Measurements from ENCODE around the gene LAP3.
A peak's percentile ranks its signal among the peaks of the same experiment; 100 is the strongest.

The LAP3 gene

DNA sequence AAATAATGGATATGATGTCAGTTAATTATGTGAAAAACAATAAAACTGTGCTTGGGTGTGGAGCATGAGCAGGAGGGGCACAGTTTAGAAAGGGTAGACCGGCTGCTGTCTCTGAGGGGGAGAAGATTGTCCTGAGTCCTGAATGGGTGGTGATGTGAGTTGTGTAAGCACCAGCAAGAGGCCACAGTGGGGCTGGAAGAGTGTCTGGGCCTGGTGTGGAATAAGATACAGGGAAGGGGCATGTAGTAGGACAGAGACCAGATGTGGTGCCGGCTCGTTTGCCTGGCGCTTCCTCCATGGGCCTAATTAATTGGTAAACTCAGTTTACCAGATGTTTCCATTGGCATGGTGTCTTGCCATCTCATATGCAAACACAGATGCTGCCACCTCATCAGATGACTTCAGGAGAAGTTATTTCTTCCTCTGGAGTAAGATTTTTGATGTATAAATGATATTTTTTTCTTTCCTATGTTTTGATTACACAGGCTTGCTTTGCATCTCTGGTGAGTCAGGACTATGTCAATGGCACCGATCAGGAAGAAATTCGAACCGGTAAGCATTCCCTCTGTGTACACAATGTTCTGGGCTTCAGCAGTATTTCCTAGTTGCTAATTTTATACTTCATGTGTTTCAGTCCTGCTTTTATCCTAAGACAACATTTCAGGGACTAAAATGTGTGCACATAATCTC, 42.6 kb downstream of the LAP3 start:
- peak; percentile 19 for DNase-seq (ENCODE audit: low read depth)

DNA sequence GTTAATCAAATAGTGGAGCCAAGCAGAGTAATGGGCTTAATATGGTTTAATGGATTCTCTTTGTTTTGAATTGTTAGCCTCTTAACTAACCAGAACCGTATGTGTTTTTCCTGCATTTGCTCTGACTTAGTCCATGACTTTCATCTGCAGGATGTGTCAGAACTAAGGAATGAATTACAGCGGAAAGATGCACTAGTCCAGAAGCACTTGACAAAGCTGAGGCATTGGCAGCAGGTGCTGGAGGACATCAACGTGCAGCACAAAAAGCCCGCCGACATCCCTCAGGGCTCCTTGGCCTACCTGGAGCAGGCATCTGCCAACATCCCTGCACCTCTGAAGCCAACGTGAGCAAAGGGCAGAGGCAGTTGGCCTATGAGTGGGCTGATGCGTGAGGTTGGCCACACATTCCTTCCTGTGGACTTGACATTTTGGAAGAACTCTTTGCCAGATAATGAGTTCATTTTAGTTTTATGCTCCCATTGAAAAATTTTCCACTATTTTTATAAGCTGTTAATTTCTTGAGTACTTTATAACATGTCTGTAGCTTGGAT, 46.5 kb downstream of the LAP3 start:
- DNase-seq (ENCODE audit: low read depth) = no peak

DNA sequence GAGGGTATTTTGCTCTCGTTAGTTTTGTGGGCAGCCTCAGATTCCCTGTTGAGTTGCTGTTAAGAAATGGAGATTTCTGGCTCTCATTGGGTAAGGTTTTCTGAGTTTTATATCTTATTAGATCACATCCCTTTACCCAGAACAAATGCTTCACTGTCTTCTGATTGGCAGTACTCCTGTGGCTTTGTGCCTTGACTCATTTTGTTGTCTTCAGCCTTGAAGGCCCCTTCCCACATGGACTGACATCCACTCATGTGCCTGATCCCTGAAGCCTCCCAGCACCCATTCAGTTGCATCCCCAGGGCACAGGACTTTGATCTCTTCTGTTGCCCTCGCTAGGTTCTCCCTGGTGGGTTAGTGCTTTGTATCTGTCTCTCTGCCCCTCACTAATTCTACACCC, 47.8 kb downstream of the LAP3 start:
- DNase-seq (ENCODE audit: low read depth) = no peak

DNA sequence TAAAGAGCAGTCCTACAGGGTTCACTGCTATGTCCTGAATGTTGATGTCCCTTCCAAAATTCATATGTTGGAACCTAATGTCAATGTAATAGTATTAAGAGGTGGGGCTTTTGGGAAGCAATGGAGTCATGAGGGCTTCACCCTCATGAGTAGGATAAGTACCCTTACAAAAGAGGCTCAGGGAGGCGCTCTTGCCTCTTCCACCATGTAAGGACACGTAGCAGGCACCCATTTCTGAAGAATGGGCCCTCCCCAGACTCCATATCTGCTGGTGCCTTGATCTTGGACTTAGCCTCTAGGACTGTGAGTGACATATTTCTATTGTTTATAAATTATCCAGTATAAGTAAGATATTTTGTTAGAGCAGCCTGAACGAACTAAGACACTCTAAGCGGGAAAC, 53.2 kb downstream of the LAP3 start:
- DNase-seq (ENCODE audit: low read depth) = no peak

DNA sequence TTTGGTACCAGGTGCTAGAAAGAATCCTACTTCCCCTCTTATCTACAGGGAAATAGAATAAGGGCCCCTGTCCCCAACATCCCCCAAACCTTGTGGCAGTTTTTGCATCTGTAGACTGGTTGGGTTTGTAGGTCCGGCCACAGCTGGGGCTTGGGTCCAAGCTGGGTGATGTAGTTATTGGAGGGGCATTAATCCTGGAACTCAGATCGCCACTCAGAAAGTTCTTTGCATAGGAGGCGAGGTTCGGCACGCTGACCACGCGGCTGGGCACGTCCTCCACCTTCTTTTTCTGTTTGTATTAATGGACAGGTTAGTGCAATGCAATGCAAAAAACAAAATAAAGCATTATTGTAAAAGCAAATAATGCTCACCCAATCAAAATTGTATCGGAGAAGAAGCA, 56.6 kb downstream of the LAP3 start:
- no peak for DNase-seq (ENCODE audit: low read depth)

DNA sequence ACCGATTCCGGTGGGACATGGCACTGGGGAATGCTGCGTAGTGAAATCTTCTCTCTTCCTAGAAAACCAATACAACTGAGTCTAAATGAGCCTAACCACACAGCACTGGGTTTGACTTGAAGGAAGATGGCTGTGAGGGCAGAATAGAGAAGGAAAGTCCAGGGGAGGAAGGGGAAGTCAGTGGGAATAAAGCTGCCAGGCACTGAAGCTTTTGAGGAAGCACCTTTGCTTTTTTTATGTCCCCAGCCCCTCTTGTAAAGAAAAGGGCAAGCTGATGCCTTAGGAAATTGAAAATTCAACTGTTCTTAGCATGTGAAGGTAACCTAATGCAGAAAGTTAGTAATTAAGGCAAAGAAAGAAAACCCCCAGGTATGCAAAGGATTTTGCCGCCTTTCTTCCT, 58.1 kb downstream of the LAP3 start:
- DNase-seq (ENCODE audit: low read depth) = no peak

DNA sequence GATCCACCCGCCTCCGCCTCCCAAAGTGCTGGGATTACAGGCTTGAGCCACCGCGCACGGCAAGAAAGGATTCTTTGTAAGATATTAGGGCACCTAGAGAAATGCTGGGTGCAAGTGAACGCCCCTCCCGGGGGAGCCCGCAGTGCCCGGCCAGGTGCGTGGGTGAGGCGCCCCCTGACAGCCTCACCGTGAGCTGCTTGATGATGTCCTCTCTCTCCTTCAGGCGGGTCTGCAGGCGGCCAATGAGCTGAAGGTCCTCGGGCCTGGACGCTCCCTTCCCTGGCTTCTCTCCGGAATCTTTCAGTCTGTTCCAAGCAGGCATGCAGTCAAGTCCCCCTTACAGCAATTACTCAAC, 59.3 kb downstream of the LAP3 start:
- DNase-seq (ENCODE audit: low read depth) = no peak

DNA sequence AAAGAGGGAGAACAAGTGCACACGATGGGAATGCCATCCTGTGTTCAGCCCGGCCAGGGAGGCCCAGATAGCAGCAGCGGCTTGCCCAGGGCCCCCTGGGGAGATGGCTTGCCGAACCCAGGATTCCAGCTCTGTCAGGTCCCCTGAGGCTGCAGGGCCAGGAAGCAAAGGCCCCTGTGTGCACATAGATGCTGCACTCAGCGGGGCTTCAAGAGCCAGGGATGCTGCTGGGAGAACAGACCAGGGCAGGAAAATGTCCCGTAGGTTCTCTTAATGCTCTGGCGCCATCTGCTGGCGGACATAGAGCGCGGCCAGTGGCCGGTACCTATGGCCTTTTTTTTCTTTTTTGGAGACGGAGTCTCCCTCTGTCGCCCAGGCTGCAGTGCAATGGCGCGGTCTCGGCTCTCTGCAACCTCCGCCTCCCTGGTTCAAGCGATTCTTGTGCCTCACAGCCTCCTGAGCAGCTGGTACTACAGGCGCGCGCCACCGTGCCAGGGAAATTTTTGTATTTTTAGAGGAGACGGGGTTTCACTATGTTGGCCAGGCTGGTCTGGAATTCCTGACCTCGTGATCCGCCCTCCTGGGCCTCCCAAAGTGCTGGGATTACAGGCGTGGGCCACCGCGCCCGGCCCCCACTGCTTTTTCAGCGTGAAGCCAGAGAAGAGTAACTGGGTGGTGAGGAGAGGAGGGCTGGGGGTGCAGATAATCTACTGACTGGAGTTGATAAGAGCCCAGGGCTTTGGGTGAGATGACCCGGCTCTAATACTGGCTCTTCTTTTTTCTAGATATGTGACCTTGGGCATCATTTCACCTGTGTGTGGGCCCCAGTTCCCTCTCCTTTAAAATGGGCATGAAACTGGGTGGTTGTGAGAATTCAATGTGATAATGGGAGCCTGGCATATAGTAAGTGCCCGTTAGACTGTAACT, 60.0 kb downstream of the LAP3 start:
- DNase-seq (ENCODE audit: low read depth) = peak; percentile 44

DNA sequence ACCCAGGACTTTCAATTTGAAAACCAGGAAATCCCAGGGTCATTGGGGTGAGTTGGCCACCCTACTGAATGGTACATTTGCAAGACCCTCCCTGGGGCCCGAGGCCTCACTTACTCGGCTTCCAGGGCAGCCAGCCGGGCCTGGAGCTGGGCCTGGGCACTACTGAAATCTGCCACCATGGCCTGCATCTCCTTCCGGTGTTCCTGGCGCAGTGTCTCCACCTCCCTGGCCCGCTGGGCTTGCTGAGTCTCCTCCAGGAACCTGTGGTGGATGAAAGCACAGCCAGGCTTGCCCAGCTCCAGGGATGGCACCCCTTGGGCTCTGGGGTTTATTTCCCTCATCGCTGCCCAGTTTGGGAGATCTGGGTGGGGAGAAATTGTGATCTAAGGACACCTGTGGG, 62.1 kb downstream of the LAP3 start:
- no peak for DNase-seq (ENCODE audit: low read depth)

DNA sequence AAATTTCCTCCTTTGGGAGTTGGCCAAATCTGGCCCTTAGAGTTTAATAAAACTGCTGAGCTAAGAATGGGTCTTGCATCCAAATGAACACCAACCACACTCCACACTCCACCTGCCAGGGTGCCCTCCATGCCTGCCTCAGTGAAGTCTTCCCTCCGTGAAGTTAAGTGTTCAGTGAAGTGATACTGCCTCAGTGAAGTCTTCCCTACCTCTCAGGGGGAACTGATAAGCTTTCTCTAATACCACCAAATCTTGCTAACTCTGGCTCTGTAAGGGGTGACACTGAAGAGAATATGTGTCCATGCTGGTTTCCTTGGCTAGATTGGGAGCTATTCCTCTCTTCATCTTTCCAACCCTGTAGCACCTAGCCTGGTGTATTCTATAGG, 65.4 kb downstream of the LAP3 start:
- no peak for DNase-seq (ENCODE audit: low read depth)

DNA sequence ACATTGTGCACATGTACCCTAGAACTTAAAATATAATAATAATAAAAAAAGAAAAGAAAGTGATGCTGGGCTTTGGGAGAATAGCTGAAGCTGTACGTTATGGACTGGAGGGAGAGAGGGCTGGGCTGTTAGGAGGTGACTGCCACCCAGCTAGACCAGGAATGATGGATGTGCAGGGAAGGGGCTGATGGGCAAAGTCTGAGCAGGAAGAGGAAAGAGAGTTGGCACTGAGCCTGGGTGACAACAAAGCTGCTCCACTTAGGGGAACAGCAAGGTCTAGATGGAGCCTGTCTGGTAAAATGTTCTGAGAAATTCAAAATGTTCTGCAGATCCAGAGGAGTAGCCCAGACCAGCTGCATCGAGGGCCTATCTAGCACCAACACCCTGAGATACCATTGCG, 69.7 kb downstream of the LAP3 start:
- no peak for DNase-seq (ENCODE audit: low read depth)

DNA sequence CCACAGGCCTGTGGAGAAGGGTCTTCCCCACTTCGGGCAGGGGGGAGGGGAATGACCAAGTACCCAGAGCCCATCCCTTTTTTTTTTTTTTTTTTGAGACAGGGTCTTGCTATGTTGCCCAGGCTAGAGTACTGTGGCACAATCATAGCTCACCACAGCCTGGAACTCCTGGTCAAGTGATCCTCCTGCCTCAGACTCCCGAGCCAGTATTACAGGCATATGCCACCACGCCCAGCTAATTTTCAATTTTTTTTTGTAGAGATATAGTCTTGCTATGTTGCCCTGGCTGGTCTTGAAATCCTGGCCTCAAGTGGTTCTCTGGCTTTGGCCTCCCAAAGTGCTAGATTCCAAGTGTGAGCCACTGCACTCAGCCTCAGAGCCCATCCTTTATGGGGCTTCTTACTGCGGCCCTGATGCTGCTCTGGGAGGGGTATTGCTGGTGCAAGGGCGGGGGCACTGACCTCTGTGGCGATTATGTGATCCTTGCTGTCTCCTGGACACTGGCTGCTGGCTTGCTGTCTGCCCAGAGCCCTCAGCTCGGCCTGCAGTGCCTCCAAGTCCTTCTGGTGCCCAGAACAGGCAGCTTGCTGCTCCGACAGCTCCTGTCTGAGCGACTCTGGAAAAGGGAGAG, 70.3 kb downstream of the LAP3 start:
- DNase-seq (ENCODE audit: low read depth) = no peak

DNA sequence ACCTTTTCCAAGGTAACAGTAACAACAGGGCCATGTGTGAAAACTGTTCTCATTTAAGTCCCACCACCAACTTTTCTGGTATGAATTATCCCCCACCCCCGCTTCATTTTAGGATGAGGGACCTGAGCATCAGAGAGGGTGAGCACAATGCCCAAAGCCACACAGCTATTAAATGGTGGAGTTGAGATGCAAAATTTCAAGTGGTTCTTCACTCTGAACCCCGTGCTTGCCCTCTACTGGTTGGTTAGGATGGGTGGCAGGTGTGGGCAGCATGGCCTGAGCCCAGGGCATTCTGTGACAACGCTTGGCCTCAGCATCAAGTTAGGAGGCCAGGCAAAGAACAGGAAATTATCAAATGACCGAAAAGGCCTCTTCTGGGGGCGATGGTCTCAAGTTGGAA, 70.9 kb downstream of the LAP3 start:
- DNase-seq (ENCODE audit: low read depth) = no peak

DNA sequence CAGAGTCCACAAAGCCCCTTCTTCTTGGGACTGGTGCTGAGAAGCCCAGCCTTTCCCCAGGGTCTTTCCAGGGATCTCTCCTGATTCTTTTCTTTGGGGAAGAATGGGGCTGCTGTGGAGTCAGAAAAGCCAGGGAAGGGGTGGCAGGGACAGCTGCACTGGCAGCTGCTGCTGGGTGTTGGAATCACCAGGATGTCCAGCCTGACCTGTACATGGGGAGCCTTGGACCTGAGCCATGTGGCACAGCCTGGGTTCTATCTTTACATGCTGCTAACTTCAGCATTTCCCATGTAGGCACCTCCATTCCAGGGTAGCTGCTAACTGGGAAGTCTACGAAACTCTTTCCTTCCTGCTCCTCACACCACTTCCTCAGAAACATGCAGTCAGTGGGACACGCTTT, 73.4 kb downstream of the LAP3 start:
- DNase-seq (ENCODE audit: low read depth) = no peak

DNA sequence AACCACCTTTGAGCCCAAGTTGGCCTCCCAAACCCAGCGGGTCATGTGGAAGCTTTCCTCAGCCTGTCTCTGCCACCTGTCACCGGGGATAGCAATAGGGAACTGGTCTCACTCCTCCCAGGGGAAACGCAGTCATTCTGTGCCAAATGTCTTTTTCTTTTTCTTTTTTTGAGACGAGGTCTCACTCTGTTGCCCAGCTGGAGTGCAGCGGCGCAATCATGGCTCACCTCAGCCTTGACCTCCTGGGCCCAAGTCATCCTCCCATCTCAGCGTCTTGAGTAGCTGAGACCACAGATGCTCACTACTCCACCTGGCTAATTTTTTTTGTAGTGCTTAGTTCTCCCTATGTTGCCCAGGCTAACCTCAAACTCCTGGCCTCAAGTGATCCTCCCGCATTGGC, 77.7 kb downstream of the LAP3 start:
- DNase-seq (ENCODE audit: low read depth) = no peak

DNA sequence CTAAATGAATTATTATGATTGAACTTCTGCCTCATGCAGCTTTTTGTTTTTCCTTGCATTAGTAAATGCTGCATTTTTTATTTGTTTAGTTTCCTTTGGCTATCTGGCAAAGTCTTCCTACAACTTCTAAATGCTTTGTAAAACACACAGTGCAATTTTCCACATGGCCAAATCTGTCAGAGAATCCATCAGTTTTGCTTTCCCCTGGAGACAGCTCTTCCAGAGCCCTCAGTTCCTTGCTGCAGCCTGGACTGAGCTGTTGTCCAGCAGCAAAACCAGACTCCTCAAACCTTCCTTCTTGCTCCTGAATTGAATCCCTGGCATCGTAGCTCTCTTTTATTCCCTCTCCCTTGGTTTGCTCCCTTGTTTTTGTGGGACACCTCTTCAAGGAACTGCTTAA, 80.1 kb downstream of the LAP3 start:
- DNase-seq (ENCODE audit: low read depth) = no peak

All from stromal cell of bone marrow (primary cell).